Astrocyte (in vitro differentiated cells and primary cell): ENCODE data around the gene PDSS2. TPM values are rescaled to one million over a fixed set of nuclear protein-coding genes. Genes with fewer than 3 reads are reported as not detected.

Experiments used
- DNase-seq: peaks from one replicate; pipeline ENCODE4 v3.0.0-alpha.2; 2010; ENCODE audit warnings: low read depth
- FAIRE-seq: peaks from 2 replicates; lab custom pipeline; 2011; peaks lifted over from hg19 to GRCh38; lab: Jason Lieb, UNC
- H2AFZ ChIP-seq: 2 replicates; pipeline ENCODE4 v1.6.0; 2012; ENCODE audit warnings: low read depth, low read length, inconsistent platforms
- H3K27ac ChIP-seq: 2 replicates; pipeline ENCODE4 v1.5.1; 2011; ENCODE audit warnings: low read depth, low read length, inconsistent platforms
- H3K27me3 ChIP-seq: 2 replicates; pipeline ENCODE4 v1.6.0; 2011; ENCODE audit warnings: low read length, inconsistent platforms; ENCODE audit not compliant: insufficient read depth
- H3K36me3 ChIP-seq: 2 replicates; pipeline ENCODE4 v1.5.1; 2011; ENCODE audit warnings: low read length, inconsistent platforms; ENCODE audit not compliant: insufficient read depth
- H3K4me1 ChIP-seq: 2 replicates; pipeline ENCODE4 v1.5.1; 2011; ENCODE audit warnings: low read length, inconsistent platforms; ENCODE audit not compliant: insufficient read depth
- H3K4me2 ChIP-seq: 2 replicates; pipeline ENCODE4 v1.6.0; 2012; ENCODE audit warnings: low read length, inconsistent platforms
- H3K4me3 ChIP-seq: 2 replicates; pipeline ENCODE4 v1.5.1; 2011; ENCODE audit warnings: low read depth, mild to moderate bottlenecking, low read length, inconsistent platforms; ENCODE audit not compliant: insufficient read depth
- H3K79me2 ChIP-seq: 2 replicates; pipeline ENCODE4 v1.6.0; 2012; ENCODE audit warnings: mild to moderate bottlenecking, low read length, inconsistent platforms; ENCODE audit not compliant: insufficient read depth
- H3K9ac ChIP-seq: 2 replicates; pipeline ENCODE4 v1.6.0; 2012; ENCODE audit warnings: mild to moderate bottlenecking, low read length, inconsistent platforms
- H3K9me3 ChIP-seq: 2 replicates; pipeline ENCODE4 v1.5.1; 2012; ENCODE audit warnings: low read depth, mild to moderate bottlenecking, low read length, inconsistent platforms; ENCODE audit not compliant: insufficient read depth
- H4K20me1 ChIP-seq: 2 replicates; pipeline ENCODE4 v1.6.0; 2012; ENCODE audit warnings: low read length, inconsistent platforms; ENCODE audit not compliant: insufficient read depth
- H3K27ac Mint-ChIP-seq: one replicate; pipeline ENCODE4 v1.8.0; 2021; ENCODE audit warnings: mild to moderate bottlenecking, mixed read lengths; ENCODE audit not compliant: unreplicated experiment
- H3K27me3 Mint-ChIP-seq: one replicate; pipeline ENCODE4 v1.8.0; 2021; ENCODE audit warnings: low read depth, mixed read lengths; ENCODE audit not compliant: unreplicated experiment
- H3K36me3 Mint-ChIP-seq: one replicate; pipeline ENCODE4 v1.8.0; 2021; ENCODE audit warnings: low read depth, mixed read lengths; ENCODE audit not compliant: unreplicated experiment
- H3K4me1 Mint-ChIP-seq: one replicate; pipeline ENCODE4 v1.8.0; 2021; ENCODE audit warnings: low read depth, mixed read lengths; ENCODE audit not compliant: unreplicated experiment
- H3K4me3 Mint-ChIP-seq: one replicate; pipeline ENCODE4 v1.8.0; 2021; ENCODE audit warnings: mild to moderate bottlenecking, moderate library complexity, mixed read lengths; ENCODE audit not compliant: unreplicated experiment
- H3K9me3 Mint-ChIP-seq: one replicate; pipeline ENCODE4 v1.8.0; 2021; ENCODE audit warnings: mild to moderate bottlenecking, mixed read lengths; ENCODE audit not compliant: unreplicated experiment
- CTCF ChIP-seq: IDR thresholded peaks from 2 replicates; pipeline ENCODE4 v1.5.1; 2011; ENCODE audit warnings: low read depth, mild to moderate bottlenecking, inconsistent platforms, low read length, moderate library complexity; ENCODE audit not compliant: insufficient read depth
- EZH2 ChIP-seq: IDR thresholded peaks from 2 replicates; pipeline ENCODE4 v1.6.1; 2012; ENCODE audit warnings: mild to moderate bottlenecking, low read length, inconsistent platforms; ENCODE audit not compliant: insufficient read depth
- total RNA-seq: library from RNA; stranded (reverse); gene quantifications from 2 replicates; pipeline ENCODE4 v1.2.1, GENCODE V29; 2021

PDSS2 gene
- total RNA-seq, 1 donor from 2014 or later: 7.7 TPM

DNA sequence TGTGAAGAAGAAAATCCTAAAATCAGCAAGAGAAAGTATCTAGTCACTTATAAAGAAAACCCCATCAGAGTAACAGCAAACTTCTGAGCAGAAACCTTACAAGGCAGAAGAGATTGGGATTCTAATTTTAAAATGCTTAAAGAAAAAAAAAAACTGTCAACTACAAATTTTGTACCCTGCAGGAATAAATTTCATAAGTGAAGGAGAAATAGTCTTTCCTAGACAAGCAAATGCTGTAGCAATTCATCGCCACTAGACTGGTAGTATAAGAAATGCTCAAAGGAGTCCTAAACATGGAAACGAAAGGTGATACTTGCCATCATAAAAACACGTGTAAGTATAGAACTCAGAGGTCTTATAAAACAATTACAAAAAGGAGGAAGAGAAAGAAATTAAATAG is 54.4 kb downstream of the PDSS2 start:
- H4K20me1 ChIP-seq: peaks cover 14% of the 10 kb centered on the region
- no peak for DNase-seq
- Mint-ChIP-seq H3K4me1 (no peaks in the 10 kb centered on the region), H3K27ac (no peak overlapping the region), H3K27me3 (no peaks in the 10 kb centered on the region), H3K9me3 (peaks cover 18% of the 10 kb centered on the region), H3K36me3 (peaks cover 19% of the 10 kb centered on the region), H3K4me3 (no peak overlapping the region)
- H3K9me3 ChIP-seq: no peaks in the 10 kb centered on the region
- H3K4me2 ChIP-seq: no peak overlapping the region
- H3K79me2 ChIP-seq: no peaks in the 10 kb centered on the region
- TF ChIP-seq CTCF (no peak), EZH2 (no peak)
- H3K27me3 ChIP-seq: no peaks in the 10 kb centered on the region
- no peak overlapping the region for H3K4me3 ChIP-seq
- no peaks in the 10 kb centered on the region for H3K4me1 ChIP-seq
- no peaks in the 10 kb centered on the region for H3K36me3 ChIP-seq
- no peak overlapping the region for H3K27ac ChIP-seq
- FAIRE-seq: no peak
- no peak overlapping the region for H2AFZ ChIP-seq
- H3K9ac ChIP-seq: no peak overlapping the region

- H3K27me3 Mint-ChIP-seq: no peaks in the 10 kb centered on the region
Measured at GRCh38 chr6:107402533-107402932, 56.8 kb downstream of the PDSS2 start.

More at GRCh38 chr6:107402533-107402932, 56.8 kb downstream of the PDSS2 start:
- TF ChIP-seq EZH2 (no peak), CTCF (no peak)
- H3K27ac Mint-ChIP-seq: no peak overlapping the region
- H3K4me3 Mint-ChIP-seq: no peak overlapping the region
- Histone ChIP-seq H3K36me3 (no peaks in the 10 kb centered on the region), H3K79me2 (no peaks in the 10 kb centered on the region), H3K27ac (no peak overlapping the region), H3K4me2 (no peak overlapping the region), H4K20me1 (peaks cover 9% of the 10 kb centered on the region), H3K9me3 (no peaks in the 10 kb centered on the region), H3K9ac (no peak overlapping the region), H3K4me3 (no peak overlapping the region), H3K27me3 (no peaks in the 10 kb centered on the region), H3K4me1 (no peaks in the 10 kb centered on the region), H2AFZ (no peak overlapping the region)
- DNase-seq: no peak
- H3K36me3 Mint-ChIP-seq: peaks cover 19% of the 10 kb centered on the region
- peaks cover 20% of the 10 kb centered on the region for H3K9me3 Mint-ChIP-seq
- no peaks in the 10 kb centered on the region for H3K4me1 Mint-ChIP-seq
- FAIRE-seq: no peak
